Measurements from ENCODE around the gene PGAM2. TPM values are rescaled to one million over a fixed set of nuclear protein-coding genes. Genes with fewer than 3 reads are reported as not detected.

The PGAM2 gene
- total RNA-seq, 1 donor from 2014 or later: 1,123 TPM

DNA sequence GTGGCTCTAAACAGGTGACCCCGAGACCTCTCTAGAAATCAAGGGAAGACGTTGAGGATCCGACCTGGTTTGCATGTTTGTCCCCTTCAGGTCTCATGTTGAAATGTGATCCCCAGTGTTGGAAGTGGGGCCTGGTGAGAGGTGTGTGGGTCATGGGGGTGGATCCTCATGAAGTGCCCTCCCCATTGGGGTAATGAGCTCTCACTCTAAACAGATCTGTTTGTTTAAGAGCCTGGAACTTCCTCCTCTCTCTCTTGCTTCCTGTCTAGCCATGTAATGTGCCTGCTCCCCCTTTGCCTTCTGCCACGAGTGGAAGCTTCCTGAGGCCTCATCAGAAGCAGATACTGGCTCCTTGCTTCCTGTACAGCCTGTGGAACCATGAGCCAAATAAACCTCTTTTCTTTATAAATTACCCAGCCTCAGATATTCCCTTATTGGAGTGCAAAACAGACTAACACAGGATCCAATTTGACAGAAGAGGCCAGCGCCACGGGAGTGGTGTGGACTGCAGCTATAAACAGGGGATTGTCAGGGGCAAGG, 27.8 kb upstream of the PGAM2 start:
- intact Hi-C loops (cut with DNase I): no loop called here
- DNase-seq (ENCODE audit: missing footprints): peak; percentile 49
- ATAC-seq: no peak

DNA sequence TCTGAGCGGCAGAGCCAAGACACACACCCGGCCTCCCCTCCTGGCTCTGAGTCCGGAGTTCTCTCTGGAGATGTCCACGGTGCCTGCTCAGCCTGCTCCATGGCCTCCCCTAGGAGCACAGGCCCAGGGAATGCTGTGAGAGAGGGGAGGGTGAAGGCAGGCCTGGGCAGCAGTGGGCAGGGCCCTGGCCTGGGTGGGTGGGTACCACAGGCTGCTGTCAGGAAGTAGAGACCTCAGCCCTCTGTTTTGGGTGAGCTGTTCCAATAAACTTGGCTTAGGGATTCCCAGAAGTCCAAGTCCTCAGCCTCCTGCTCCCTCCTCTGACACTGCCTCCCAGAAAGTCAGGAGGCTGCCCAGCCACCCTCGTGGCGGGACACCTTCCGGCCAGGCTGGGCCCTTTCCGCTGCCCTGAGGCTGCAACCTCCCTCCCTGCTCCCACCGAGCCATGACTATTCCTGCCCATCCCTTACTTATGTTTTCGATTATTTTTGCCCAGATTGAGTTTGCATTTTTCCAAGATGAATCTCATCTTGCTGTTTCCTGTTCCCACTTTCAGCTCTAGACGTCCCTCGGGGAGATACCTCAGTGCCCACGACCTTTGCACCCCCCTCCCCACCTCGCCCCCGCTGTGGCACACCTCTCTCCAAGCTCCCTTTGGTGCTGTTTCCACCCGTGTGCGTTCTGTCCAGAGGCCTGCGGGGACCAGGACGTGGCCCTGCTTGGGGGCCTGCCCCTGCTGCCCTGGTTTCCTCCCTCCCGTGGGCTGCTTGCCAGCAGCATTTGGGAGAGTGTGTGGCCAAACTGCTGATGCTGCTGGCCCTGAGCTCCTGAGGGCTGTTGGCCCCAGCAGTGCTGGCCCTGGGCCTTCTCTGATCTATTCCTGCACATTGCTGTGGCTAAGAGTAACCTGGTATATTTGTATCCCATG, 22.8 kb upstream of the PGAM2 start:
- ATAC-seq (peak; percentile 84), DNase-seq (ENCODE audit: missing footprints) (peak; percentile 88)
- intact Hi-C loops (cut with DNase I): no loop called here

DNA sequence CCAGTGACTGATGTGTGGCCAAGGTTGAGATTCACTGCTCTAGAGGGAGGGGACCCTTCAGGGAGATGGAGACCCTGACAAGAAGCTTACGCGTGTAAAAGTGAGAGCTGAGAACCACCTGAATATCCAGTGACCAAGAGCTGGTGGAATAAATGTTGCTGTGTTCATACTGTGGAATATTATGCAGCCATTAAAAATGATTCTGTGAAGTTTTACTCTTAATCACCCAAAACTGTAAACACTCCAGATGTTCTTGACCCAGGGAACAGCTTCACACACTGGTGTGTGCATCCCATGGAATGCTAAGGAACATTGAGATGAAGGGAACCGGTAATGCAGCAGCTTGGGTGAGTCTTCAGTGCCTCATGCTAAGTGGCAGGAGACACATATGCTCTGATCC, 21.3 kb upstream of the PGAM2 start:
- ATAC-seq (no peak), DNase-seq (ENCODE audit: missing footprints) (peak; percentile 5)
- intact Hi-C loops (cut with DNase I): no loop called here

DNA sequence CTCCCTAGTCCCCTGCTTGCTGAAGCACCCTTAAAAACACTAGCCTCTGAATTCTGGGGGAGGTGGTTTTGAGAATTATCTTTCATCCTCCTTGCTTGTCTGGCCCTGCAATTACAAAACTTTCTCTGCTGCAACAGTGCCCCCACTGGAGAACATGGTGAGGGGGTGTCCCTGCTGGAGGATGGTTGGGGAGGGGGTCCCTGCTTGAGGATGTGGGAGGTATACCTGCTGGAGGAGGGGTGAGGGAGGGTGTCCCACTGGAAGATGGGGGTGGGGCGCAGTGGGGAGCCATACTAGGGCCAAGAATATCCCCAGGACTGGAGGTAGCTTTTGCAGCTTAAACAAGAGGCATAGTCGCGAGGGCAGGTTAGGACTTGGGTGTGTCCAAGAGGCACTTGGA, 20.2 kb upstream of the PGAM2 start:
- DNase-seq (ENCODE audit: missing footprints) (peak; percentile 22), ATAC-seq (no peak)
- intact Hi-C loops (cut with DNase I): no loop called here

DNA sequence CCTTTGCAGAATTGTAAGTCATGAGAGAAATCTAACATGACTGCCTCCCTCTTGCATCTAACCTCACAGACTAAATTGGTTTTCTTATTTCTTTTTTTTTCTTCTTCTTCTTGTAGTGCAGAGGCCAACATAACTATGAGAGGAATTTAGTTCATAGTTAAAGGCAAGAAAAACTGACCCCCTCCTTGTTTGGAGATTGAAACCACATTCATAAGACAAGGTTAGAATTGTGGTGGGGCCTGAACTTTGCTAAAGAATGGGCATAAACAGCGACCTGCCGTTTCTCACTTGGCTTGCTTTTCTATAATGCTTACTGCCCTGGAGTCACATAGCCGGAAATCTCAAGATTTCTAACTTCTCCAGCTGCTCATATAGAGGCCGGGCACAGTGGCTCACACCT, 19.3 kb upstream of the PGAM2 start:
- ATAC-seq: no peak
- DNase-seq (ENCODE audit: missing footprints): no peak
- intact Hi-C loops (cut with DNase I): no loop called here

DNA sequence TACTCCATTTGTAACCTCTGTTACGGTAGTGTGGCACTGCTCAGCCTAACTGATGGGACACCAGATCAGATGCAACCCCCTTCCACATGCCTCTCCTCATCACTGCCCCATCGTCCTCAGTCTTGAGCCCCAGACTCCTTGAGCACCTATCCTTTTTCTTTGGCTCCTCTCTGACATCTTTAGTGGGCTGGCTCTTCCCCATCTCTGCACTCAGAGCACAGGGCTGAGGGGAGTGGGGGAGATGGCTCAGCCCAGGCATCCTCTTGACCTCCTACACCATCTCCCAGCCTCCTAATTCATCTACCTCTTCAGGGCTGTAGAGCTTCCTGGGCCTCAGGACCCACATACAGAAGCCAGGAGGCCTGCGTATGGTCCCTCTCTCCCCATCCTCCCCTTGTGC, 18.4 kb upstream of the PGAM2 start:
- intact Hi-C loops (cut with DNase I): loop anchor here (2.0 kb wide), 1 partner anchor 39 kb away; the partner anchor contains the start of gene POLD2
- ATAC-seq: no peak
- DNase-seq (ENCODE audit: missing footprints): peak; percentile 58

DNA sequence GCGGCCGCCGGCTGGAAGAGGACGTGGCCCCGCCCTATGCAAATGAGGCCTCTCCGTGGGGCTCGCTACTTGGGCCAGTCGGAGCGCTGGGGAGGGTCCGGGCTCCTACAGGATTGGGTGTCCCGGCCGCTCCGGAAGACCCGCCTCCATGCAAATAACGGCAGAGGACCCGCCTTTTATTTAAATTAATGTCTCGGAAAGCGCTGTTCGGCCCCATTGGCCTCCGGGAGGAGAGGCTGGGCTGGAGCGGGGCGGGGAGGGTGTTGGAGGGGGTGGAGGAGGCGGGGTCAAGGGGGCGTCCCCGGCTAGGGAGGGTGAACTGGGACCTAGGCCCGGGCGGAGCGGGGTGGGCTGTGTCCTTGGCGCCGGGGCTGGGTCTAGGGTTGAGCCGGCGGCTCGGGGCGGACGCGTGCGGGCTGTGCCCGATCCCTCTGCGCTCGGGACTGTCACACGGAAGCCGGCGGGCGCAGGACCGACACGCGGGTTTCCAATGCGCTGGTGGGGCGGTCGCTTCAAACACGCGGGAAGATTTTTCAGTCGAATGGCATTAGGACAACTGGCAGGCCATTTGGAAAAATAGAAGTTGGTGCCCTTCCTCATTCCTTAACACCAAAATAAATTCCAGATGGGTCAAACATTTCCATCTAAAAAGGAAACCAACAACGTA, 17.3 kb upstream of the PGAM2 start:
- DNase-seq (ENCODE audit: missing footprints): peak; percentile 100
- intact Hi-C loops (cut with DNase I): loop anchor here (2.0 kb wide), 1 partner anchor 40 kb away; the partner anchor contains the start of gene POLD2
- peak; percentile 96 for ATAC-seq

DNA sequence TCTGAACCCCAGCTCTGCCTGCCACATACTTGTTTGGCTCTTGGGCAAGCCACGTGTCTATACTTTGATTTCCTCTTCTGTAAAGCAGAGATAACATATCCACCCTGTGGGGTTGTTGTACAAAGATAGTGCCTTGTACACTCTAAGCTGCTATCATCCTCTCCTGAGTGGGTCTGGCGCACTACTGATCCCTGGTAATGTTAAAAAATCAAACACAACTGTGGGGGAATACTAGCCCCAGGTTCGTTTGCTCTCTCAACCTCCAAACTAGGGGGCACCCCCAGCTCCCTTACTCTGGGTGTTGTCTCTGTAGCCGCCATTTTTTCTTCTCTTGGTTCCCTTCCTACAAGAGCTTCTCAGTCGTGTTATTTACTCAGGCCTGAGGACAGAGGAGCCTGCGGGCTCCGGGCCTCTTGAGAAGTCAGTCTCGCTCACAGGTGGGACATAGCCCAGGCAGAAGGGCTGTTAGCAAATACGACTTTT, 15.9 kb upstream of the PGAM2 start:
- DNase-seq (ENCODE audit: missing footprints) (peak; percentile 39), ATAC-seq (no peak)
- intact Hi-C loops (cut with DNase I): no loop called here

DNA sequence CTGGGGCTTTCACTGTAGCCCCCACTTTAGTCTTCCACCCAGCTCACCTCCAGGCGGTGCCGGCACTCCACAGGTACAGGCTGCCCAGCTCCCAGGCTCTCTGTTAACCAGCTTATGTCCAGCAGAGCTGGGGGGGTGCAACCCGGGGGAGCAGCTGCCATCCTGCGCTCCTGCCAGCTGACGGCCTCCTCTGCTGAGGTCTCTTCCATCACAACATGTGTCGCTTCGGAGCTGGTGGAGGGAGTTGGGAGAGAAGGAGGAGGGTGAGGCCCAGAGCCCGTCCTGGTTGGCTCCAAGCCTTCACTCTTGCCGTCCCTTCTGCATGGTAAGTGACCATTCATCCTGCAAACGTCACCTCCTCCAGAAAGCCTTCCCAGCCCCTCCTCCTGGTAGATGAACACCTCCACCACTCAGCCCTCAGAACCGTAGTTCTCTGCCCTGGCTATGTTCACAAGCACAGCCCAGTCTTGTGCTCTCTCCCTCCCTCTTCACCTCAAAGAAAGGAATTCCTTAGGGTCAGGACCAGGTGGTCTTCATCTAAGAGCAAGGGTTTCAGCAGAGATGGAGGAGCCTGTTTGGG, 15.4 kb upstream of the PGAM2 start:
- no peak for ATAC-seq
- peak; percentile 66 for DNase-seq (ENCODE audit: missing footprints)
- intact Hi-C loops (cut with DNase I): no loop called here

DNA sequence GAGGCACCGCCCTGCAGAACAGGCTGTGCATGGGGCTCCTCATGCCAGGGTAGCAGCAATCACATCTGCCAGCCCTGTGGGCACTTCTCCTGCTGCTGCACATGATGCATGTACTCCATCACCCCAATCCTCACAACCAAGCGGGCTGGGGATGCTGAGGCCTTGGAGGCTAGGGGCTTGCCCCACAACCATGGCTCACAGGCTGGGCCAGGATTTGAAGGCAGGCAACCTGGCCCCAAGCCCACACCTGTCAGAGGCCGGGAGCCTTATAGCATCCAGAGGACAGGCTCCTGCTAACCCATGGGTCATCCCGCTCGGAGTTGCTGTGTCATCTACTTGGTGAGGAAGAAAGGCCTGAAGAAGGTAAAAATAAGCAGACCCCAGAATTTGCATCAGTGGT, 14.8 kb upstream of the PGAM2 start:
- intact Hi-C loops (cut with DNase I): no loop called here
- ATAC-seq: no peak
- peak; percentile 31 for DNase-seq (ENCODE audit: missing footprints)

DNA sequence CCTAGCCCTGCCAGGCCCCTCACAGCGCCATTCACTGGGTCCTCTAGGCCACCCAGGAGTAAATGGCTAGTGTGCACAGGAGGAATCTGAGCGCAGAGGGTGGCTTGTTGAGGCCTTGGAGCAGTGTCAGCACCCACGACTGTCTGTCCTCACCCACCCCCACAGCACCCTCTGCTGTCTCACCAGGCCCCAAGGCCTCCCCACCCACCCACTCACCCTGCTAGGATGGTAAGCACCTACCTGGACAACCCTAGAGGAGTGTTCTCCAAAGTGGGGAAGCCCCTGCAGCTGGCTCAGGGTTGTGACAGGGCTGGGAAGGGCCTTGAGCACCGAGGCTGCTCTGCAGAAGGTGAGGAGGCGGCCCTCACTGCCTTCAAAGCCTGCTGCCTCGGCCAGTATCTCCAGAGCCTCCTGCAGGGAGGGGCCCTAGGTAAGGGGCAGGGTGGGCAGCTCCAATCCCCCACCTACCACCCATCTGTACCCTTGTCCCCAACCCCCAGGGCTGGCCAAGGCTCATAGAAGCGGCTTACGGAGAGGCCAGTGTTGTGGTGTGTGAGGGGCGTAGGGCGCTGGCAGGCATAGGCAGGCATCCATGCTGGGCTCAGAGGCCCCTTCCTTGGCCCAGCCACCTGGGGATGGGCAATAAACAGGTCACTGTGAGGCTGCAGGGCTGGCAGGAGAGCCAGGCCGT, 14.1 kb upstream of the PGAM2 start:
- peak; percentile 41 for DNase-seq (ENCODE audit: missing footprints)
- no peak for ATAC-seq
- intact Hi-C loops (cut with DNase I): no loop called here

DNA sequence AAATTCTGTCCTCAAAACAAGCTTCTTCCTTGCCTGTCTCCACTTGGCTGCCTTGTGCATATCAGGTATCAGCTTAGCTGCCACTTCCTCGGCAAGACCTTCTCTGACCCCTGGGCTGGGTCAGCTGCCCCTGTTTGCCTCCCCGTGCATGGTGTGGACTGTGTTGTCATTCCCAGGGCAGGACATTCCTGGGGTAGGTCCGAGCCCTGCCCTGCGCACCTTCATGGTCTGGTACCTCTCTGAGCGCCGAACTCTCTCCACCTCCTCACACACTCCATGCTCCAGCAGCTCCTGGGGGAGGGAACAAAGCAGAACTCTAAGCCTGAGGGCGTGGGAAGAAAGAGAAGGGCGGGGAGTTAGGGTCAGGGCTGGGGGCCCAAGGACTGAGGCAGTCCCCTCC, 13.2 kb upstream of the PGAM2 start:
- DNase-seq (ENCODE audit: missing footprints) (peak; percentile 41), ATAC-seq (no peak)
- intact Hi-C loops (cut with DNase I): no loop called here

DNA sequence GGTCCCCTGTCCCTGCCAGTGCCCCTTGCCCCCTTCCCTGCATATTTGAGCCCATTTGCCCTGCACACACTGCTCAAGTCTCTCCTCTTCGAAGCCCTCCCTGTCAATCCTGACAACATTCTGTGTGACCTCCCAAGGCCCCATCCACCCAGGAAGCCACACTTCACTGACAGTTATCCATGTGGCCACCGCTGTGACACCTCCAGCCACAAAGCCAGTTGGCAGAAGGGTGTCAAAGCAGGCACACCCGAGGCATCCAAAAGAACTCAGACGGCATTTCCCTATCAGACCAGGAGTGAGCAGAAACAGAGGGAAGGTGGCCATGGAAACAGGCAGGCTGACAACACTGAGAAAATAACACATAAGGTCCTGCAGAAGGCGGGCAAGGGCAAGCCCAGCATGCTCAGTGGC, 12.3 kb upstream of the PGAM2 start:
- DNase-seq (ENCODE audit: missing footprints) (peak; percentile 72), ATAC-seq (peak; percentile 35)
- intact Hi-C loops (cut with DNase I): no loop called here

DNA sequence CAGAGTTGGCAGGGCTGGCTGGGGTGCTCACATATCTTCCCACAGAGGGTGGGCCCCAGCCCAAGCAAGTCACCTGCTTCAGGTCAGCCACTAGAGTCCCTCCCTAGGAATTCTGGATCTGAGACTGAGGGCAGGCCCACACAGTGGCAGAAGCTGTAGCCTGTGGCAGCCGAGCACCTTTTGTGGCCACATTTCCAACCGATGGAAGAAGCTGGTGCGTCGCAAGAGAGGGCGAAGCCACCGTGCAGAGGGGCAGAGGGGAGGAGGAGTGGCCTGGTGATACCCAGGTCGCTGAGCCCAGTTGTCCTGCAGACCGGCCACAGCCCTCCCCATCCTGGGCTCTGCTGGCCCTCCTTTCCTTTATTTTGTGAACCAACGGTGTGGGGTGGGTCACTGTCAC, 11.7 kb upstream of the PGAM2 start:
- intact Hi-C loops (cut with DNase I): no loop called here
- ATAC-seq (no peak), DNase-seq (ENCODE audit: missing footprints) (peak; percentile 45)

DNA sequence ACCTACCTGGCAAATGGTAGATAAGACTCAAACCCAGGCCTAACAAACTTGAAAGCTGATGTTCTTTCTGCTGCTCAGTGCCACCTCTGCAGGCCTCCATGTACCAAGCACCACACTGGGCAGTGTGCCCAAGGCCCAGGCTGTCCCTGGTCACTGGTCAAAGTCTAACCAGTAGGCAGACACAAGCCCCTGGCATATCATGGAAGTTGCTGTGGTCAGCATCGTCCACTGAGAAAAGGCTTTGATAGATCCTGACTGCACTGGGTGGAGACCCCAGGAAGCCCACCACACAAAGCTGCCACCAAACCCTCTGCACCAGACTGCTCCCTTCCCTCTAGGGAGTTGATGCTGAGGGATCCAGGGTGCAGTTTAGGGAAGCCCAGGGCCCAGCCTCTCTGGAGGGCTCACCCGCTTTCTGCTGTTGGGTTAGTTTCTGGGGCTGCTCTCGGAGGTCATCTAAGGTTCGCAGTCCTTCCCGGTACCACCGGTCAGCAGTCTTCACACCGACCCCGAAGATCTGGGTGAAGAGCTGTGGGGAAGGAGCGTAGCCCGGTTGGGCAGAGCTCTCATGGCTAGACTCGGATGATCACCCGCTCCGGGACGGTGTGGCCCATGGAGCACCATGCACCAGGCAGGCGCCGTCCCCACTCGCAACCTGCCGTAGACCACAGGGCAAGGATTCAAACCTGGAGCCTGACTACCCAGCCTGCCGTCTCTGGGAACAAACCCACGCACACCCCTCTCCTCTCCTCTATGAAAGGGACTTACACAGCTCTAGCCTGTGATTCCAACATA, 10.9 kb upstream of the PGAM2 start:
- ATAC-seq (no peak), DNase-seq (ENCODE audit: missing footprints) (peak; percentile 66)
- intact Hi-C loops (cut with DNase I): no loop called here

DNA sequence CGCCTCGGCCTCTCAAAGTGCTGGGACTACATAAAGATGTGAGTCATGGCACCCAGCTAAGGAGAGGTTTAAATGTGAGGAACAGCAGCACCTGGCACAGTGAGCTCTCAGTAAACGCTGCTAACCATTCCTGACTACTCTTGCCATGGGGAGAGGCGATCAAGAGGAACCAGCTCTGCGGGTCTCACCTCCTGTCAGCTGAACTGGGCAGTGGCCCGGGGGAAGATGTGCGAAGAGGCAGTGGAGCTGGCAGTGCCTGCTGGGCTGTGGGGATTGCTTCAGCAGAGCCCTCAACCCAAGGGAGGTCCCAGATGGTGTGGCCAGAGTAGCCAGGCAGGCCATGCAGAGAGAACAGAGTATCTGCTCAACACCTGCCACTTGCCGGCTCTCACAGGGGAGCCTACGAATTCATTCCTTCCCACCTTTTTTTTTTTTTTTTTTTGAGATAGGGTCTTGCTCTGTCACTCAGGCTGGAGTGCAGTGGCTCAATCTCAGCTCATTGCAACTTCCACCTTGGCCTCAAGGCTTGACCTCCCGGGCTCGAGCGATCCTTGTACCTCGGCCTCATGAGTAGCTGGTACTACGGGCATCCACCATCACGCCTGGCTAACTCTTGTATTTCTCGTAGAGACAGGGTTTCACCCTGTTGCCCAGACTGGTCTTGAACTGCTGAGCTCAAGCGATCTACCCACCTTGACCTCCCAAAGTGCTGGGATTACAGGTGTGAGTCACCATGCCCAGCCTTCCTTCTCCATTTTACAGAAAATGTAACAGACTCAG, 10.1 kb upstream of the PGAM2 start:
- DNase-seq (ENCODE audit: missing footprints): no peak
- ATAC-seq: no peak
- intact Hi-C loops (cut with DNase I): no loop called here

DNA sequence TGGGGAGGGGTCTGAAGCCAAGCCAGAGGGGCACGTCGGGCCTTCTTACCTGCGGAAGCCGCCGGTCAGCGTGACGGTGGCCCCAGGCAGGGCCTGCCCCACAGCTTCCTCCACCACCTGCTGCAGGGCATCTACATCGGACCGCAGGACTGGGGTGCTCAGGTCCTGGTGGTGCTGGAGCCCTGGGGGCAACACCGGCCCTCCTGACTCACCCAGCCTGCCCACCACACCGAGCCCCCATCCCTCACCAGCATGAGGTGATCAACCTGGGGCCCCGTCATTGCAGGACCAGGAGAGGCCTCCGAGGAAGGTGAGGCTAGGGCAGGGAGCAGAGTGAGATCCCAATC, 9.0 kb upstream of the PGAM2 start:
- DNase-seq (ENCODE audit: missing footprints) (no peak), ATAC-seq (no peak)
- intact Hi-C loops (cut with DNase I): no loop called here

All from Right ventricle myocardium inferior (tissue), 1 donor.